HG03060 (cell line): Measurements from ENCODE around the gene MGST1.

ENCODE experiments used
- ATAC-seq: cut with Tn5 transposase; IDR thresholded peaks from one replicate; pipeline ENCODE4 v1.9.1; 2021; ENCODE audit warnings: low read depth, moderate number of reproducible peaks; ENCODE audit not compliant: unreplicated experiment

MGST1 gene, protein sequence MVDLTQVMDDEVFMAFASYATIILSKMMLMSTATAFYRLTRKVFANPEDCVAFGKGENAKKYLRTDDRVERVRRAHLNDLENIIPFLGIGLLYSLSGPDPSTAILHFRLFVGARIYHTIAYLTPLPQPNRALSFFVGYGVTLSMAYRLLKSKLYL

DNA sequence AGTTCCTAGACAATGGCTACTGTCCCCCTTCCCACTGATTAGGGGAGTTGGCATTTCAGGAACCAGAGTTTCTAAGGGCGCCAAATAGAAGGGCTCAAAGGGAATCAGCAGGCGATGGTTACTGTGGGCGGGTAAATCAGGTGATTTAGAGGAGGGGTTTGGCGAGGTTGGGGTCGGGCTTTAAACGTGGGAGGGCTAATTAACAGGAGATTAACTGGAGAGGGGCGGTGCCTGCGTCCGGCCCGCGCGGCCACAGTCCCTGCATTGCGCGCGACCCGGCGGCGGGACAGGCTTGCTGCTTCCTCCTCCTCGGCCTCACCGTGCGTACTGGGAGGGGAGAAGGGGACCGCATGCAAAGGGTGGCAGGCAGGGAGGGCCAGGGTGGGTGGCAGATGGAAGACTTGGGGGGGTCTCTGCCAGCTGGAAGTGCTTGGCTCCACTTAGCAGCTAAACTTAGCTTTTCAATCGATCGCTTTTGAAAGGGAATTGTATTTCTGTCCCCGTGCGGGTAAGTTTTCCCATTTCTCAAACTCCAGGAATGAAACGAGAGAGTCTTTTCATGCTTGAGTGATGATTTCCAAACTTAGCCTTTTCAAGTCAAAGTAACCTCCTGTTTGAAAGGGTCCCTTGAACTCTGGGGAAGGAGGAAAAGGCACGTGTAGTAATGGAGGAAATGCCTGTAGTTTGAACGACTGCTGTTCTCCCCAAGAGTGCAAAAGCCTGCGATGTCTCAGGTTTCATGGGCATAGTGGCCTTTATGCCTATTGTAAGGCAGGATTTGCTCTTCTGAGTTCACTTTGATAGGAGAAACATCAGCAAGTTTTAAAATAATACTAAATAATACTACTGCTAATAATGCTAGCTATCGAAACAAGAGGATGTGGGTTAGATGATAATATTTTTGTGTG is at the start of gene MGST1:
Gene MGST1 (plus strand): TSS at position 255 of the 908 bp plus-strand sequence. CDS start 6,608 bp downstream, outside the sequence.
- ATAC-seq = no peak

DNA sequence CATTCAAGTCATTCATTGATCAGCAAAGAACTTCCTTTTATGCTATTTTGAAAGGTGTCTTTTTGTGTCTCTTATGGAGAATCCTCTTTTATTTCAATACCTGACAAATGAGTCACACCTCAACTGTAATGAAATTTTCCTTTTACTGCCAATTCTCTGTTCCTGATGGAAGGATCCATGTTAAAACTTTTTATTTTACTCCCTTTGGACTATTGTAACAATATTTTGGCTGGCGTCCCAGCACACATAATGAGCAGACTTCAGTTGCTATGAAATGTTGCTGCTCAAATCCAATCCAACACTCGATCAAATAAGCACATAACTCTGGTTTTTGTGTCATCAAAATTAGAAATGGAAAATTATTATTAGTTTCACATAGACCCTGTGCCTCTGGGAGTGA is 48.0 kb upstream of the MGST1 start:
- no peak for ATAC-seq

DNA sequence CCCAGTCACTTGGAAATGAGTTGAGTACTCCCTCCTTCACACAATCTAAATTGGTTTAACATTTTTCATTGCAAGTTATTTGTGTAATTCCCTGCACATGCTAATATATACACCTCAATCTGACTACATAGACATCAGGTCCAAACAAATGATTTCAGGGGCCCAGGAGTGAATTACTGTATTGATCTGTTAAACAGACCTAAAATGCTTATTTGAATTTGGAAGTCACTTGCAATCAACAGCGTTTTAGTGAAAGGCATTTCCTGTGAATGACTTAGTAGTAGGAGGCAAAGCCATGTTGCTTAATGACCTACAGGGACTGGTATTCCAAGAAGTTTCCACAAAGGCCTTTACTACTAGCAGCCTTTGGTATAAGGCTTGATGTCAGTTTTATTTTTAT is 47.3 kb upstream of the MGST1 start:
- no peak for ATAC-seq

DNA sequence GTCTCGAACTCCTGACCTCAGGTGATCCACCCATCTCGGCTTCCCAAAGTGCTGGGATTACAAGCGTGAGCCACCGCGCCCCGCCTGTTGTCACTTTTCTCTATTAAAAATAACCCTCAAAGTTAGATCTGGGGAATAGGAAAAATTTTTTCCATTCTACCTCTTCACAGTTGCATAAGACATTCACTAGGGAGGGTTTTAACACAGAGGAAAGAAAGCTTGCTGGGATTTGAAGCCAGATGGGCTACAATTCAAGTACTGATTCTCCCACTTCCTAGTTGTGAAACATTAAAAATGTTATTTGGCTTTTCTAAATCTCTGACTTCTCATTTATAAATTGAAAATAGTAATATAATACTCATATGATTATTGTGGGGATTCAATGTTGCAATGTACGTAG is 46.7 kb upstream of the MGST1 start:
- ATAC-seq = no peak

DNA sequence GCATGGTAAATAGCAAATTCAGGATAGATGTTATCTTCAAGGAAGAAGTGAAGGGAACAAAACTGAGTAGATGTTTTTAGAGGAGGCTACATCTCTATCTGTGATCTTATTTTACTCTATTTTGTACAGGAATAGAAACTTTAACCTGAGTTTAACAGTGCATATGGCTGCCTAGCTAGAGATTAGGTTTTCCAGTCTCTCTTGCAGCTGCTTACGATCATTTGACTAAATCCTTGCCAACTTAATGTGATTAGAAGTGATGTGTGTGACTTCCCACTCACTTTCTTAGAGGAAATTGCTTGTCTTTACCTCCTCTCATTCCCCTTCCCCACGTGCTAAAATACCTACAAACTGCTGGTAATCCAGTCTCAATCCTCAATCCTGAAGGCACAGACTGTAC is 43.5 kb upstream of the MGST1 start:
- ATAC-seq = no peak

DNA sequence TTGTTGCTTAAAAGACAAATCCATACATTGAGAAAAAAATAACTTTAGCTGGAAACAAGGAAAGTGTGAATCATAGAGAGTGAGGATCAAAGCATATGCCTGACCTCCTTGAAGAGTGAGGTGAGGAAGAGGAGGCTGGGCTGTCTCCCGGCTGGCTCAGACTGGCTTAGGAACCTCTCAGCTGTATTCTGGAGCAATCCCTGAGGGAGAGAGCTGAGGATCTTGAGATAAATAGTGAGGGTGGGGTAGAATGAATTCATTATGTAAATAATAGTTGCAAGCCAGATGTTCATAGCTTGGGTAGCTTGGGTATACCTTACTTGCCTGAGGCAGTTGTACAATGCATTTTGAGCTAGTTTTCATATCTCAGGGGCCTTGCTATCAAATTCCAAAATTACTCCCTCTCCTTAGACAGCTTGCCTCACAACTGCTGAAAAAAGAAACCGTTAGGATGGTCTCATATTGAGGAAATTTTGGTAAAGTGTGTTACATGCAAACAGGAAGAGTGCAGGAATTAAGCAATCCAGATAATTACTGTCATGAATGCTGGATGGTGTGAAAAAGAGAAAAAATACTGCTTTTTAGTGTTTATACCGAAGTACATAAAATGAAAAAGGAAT is 39.5 kb upstream of the MGST1 start:
- no peak for ATAC-seq

DNA sequence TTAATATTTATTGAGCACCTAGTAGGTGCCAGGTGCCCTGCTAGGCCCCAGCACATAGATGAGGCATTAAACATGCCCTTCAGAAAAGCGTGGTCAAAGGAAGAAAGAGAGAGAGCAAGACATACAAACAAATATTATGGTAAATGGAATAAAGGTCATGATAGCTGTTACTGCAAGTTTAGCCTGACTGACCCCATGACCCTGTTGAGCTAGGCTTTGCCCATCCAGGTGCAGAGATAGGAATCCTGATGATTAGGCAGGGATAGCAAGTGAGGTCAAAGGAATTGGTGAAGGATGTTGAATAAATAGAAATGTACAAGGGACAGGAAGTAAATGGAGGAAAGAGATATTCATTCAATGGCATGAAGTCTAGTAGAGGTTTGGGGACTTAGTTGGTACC is 36.5 kb upstream of the MGST1 start:
- ATAC-seq = no peak

DNA sequence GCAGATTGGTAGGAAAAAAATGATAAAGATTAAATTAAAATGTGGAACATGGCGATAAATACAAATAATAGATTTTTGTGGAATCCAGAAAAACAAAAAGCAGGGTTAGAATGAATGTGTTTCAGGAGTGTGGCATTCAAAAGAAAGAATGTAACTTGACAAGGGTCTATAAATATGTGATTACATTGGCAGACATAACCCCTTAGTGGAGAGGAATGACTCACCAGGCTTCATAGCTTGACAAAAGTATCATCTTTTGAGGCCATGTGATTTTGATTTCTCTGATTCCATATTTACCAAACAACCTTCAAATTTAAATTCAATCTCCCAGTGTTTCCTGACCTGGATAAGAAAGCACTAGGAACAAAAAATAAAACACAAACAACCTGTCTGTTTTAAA is 24.4 kb upstream of the MGST1 start:
- no peak for ATAC-seq

DNA sequence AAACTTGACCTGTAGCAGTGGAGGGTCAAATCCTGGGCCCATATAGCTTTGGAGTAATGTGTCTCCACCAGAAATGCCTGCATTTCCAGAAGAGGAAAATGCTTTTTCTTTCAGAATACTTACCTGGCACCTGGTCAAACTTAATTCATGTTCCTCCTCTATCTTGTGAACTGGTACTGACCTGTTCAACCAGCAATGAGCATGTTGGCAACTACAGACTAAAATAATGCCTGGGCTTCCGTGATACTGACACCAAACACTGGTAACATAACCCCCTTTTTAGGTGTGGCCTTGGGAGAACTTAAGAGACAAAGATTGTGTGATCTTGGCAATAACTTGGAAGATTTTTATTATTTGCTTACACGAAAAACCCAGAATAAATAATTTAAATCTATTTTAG is 23.8 kb upstream of the MGST1 start:
- no peak for ATAC-seq

DNA sequence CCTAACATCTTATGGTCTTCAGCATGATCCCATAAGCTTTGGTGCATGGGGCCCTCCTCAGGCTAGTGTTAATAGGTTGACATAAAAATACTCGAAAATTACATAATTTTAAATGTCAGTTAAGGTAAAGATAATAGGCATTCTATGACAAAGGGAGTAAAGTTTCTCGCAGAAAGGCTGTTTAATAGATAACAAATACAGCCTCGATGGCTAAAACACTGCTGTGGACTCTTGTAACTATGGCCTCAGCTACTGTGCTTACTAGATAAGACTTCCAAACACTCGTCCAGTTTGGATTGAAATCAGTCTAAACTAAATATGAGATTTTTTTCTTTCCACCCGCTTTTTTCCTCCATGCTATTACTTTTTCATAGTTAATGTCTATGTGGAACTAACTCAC is 23.2 kb upstream of the MGST1 start:
- no peak for ATAC-seq

DNA sequence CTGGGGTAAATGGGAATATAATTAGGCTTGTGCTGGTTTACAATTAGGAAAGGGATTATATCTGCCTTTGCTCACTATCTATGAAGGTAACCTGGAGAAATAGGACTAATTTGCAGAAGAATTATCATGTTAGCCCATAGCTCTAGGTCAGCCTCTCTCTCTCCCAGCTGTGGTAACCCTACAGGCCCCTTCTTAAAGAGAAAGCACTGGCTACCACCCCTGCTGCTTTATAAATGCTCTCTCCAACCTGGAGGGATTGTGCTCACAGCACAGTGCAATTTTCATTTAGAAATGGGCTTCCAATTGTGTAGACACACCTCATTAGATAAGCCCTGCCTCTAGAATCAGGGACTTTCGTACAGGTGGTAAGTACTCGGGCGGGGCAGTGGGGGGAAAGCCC is 22.7 kb upstream of the MGST1 start:
- ATAC-seq = no peak

DNA sequence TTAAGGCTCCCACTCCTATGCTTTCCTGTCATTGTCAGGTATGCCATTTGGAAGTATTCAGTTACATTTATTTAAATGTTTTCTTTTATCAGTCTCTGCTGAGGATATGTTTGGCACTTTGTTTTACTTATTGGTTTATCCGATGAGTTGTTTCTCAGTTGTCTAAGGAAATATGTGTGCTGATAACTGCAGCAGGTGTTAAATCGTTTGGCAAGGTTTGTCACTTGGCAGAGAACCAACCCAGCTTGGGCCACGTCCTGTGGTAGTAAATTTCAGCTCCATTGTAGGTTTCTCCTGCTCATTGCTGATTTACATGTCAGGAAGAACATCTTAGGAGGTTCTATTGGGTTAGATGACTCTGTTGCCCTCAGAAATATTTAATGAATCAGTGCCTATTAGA is 22.0 kb upstream of the MGST1 start:
- ATAC-seq = no peak

DNA sequence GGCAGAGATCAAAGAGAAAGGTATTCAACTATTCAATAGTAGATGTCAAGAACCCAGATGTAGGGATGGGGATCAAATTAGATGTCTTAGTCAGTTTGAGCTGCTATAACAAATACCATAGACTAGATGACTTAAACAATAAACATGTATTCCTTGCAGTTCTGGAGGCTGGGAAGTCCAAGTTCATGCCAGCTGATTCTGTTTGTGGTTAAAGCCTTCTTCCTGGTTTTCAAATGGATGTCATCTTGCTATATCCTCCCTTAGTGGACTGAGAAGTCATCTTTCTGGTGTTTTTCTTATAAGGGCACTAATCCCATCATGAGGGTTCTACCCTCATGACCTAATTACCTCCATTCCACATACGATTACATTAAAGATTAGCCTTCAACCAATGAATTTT is 19.5 kb upstream of the MGST1 start:
- ATAC-seq = no peak

DNA sequence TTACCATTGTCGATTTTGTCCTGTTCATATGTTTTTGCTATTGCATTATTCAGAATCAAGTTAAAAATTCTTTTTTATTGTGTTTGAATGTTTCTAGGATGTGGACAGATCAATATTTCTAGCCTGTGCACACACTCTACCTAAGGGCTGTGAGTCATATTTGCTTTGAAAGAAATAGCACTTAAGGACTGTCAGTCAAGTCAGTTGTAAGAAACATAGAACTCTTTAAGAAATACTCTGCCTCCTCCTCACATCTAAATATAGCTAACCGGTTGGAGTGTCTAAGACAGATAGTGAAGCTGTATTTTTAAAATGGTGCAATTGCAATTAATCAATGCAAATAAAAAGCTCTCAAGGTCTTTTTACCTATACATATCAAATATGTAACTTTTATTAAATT is 17.9 kb upstream of the MGST1 start:
- no peak for ATAC-seq

DNA sequence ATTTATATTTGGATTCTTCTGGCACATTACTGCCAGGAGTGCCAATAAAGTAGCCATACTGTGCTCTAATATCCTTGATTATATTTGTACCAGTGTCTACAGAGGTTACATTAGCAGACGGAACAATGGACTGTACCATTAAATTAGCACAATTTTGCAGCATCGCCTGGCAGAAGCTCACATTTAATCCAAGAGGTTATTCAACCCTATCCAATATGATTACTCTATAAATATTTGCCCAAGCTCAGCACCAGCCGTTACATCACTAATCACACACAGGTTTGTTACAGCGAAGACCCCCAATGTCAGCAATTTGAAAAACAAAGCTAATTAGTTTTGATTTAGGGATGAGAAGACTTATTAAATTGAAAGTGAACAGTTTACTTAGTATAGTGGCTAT is 16.9 kb upstream of the MGST1 start:
- ATAC-seq = no peak

DNA sequence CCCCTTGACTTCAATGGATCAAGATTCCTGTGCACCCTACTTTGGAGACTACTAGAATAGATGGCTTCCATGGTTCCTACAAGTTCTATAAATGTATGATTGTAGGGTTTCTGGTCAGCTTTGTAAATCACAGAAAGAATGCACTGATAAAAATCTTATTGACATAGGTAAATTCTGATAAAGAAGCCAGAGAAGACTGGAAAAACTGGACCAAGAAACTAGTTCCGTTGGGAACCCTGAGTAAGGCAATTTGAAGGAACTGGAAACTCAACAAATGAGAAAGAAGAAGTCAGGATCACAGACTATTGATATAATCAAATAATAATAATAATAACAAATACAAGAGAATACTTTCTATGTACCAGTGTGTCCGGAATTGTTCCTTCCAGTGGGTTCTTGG is 15.4 kb upstream of the MGST1 start:
- no peak for ATAC-seq

DNA sequence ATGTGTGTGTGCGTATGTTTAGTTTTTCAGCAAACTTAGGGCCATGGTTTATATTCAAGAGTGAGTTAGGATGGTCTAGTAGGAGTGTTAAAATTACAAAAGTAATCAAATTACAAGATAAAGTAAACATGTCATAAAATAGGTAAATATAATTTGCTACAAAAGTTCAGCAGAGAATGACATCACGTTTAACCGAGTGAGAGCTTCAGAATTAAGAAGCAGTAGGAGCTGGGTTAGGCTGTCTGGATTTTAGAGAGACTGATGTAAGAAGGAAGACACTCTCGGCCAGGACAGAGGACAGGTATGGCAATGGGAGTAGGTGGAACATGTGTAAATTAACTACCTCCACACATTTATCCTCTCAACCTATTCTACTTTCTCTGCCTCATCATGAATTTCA is 11.6 kb upstream of the MGST1 start:
- ATAC-seq = no peak

DNA sequence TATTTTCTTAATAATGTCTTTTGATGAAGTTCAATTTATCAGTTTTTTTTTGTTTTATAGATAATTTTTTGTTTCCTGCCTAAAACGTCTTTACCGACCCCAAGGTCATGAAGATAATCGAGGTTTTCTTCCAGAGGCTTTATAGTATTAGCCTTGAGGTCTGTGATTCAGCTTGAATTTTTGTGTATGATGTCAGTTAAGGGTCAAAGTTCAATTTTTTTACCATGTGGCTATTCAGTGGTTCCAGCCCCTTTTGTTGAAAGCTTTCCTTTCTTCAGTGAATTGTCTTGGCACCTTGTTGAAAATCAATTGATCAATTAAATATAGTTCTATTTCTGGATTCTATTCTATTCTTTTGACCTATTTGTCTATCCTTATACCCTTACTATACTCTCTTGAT is 3.2 kb upstream of the MGST1 start:
- no peak for ATAC-seq

DNA sequence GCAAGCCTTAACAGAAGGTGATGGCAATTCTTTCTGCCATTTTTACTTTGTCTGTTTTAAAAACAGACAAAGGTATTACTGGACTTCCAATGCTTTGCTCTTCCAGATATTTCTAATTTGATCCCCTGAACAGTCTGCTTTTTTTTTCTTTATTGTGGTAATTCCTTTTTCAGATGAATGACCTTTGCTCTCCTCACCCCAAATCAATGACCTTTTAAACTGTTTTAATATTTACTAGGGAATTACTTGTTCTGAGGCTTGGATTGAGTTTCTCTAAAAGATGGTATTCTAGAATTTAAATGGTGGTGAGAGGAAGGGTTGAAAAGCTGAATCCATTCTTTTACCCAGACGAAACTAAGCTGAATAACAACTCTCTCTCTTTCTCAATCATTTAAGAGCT is 2.3 kb upstream of the MGST1 start:
- ATAC-seq = no peak

DNA sequence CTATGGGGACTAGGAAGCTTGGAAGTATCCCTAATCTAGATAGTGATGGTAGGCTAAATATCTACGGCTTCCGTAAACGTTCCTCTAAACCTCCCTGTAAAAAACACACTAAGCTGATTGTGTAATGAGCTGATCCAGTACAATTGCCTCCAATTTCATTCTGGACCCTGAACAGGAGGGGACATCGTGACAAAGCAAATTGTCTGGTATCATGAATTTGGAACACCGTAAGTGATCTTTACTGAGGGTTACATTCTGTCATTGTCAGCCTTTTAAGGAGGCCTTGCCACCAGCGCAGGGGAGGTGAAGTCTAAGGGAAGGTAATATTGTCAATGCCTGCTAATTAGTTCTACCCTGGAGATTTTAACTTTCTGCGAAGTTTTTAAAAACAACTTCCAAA is 487 bp upstream of the MGST1 start:
- ATAC-seq = no peak

DNA sequence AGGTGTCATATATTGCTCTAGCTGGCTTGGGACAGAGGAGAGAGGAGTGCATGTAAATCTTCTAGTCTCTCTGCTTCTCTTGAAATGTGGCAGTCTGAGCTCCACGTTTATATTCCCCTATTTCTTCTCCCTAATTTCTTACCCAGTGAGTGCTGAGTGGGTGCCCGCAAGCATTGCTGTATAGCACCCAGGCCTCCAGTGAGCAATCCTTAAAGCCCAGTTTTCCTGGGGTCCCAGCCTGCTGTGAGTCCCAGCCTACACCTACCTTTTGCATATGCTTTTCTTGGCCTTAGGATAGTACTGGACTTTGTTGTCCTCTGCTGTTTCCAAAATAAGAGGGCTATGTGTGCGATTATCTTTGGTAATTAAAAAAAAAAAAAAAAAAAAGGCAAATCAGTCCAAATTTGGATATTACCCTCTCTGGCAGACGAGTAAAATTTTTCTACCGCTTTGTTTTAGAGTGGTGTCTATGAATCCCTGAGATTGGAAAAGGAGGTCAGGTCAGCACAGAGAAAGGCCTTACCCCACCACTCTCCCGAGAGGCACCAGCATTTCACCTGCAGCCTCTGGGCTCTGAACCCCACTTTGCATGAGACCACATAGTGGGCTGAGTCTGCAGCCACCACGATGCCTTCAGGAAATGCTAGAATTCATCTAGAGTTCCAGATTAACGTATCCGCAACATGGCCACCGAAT is 1.1 kb downstream of the MGST1 start:
- no peak for ATAC-seq
